ENCODE data around the gene CELSR1.
"Not testable (repeated sequence)": the region's sequence is repeated elsewhere in the genome, so short reads cannot be mapped to it uniquely, and the experiment has no call there.

The CELSR1 gene

GRCh38 chr22:46512039-46512370, 25.4 kb downstream of the CELSR1 start:
- H3K4me1 ChIP-seq (ENCODE audit: control insufficient read depth in 1 of 2, insufficient read depth in 2 of 2, low read length in 2 of 2) = no peaks in the 10 kb centered on the region
- H3K4me3 ChIP-seq (ENCODE audit: low read depth in 1 of 2, low read length in 2 of 2) = no peak overlapping the region
- H3K36me3 ChIP-seq (ENCODE audit: control insufficient read depth in 1 of 2, insufficient read depth in 2 of 2, low read length in 2 of 2) = no peaks in the 10 kb centered on the region
- no peak overlapping the region for H3K27ac ChIP-seq (ENCODE audit: low read length)
- no peaks in the 10 kb centered on the region for H3K9me3 ChIP-seq (ENCODE audit: control insufficient read depth in 1 of 2, low read length in 2 of 2)
- no peaks in the 10 kb centered on the region for H3K27me3 ChIP-seq (ENCODE audit: low read depth, low read length)

GRCh38 chr22:46511151-46512038, 26.0 kb downstream of the CELSR1 start:
- Histone ChIP-seq H3K9me3 (ENCODE audit: control insufficient read depth in 1 of 2, low read length in 2 of 2) (no peaks in the 10 kb centered on the region), H3K27ac (ENCODE audit: low read length) (no peak overlapping the region), H3K36me3 (ENCODE audit: control insufficient read depth in 1 of 2, insufficient read depth in 2 of 2, low read length in 2 of 2) (no peaks in the 10 kb centered on the region), H3K27me3 (ENCODE audit: low read depth, low read length) (no peaks in the 10 kb centered on the region), H3K4me1 (ENCODE audit: control insufficient read depth in 1 of 2, insufficient read depth in 2 of 2, low read length in 2 of 2) (no peaks in the 10 kb centered on the region), H3K4me3 (ENCODE audit: low read depth in 1 of 2, low read length in 2 of 2) (no peak overlapping the region)

GRCh38 chr22:46509416-46510089, 27.9 kb downstream of the CELSR1 start:
- Histone ChIP-seq H3K27ac (ENCODE audit: low read length) (no peak overlapping the region), H3K27me3 (ENCODE audit: low read depth, low read length) (no peaks in the 10 kb centered on the region), H3K4me1 (ENCODE audit: control insufficient read depth in 1 of 2, insufficient read depth in 2 of 2, low read length in 2 of 2) (no peaks in the 10 kb centered on the region), H3K9me3 (ENCODE audit: control insufficient read depth in 1 of 2, low read length in 2 of 2) (no peaks in the 10 kb centered on the region), H3K36me3 (ENCODE audit: control insufficient read depth in 1 of 2, insufficient read depth in 2 of 2, low read length in 2 of 2) (no peaks in the 10 kb centered on the region), H3K4me3 (ENCODE audit: low read depth in 1 of 2, low read length in 2 of 2) (no peak overlapping the region)

- no peak overlapping the region for H3K4me3 ChIP-seq (ENCODE audit: low read depth in 1 of 2, low read length in 2 of 2)
Measured at GRCh38 chr22:46508491-46508999, 28.9 kb downstream of the CELSR1 start.

GRCh38 chr22:46507451-46508425, 29.7 kb downstream of the CELSR1 start:
- H3K4me3 ChIP-seq (ENCODE audit: low read depth in 1 of 2, low read length in 2 of 2) = no peak overlapping the region
- no peaks in the 10 kb centered on the region for H3K27me3 ChIP-seq (ENCODE audit: low read depth, low read length)
- no peaks in the 10 kb centered on the region for H3K4me1 ChIP-seq (ENCODE audit: control insufficient read depth in 1 of 2, insufficient read depth in 2 of 2, low read length in 2 of 2)
- no peaks in the 10 kb centered on the region for H3K9me3 ChIP-seq (ENCODE audit: control insufficient read depth in 1 of 2, low read length in 2 of 2)
- no peak overlapping the region for H3K27ac ChIP-seq (ENCODE audit: low read length)
- H3K36me3 ChIP-seq (ENCODE audit: control insufficient read depth in 1 of 2, insufficient read depth in 2 of 2, low read length in 2 of 2) = no peaks in the 10 kb centered on the region

More at GRCh38 chr22:46508491-46508999, 28.9 kb downstream of the CELSR1 start:
- Histone ChIP-seq H3K9me3 (ENCODE audit: control insufficient read depth in 1 of 2, low read length in 2 of 2) (no peaks in the 10 kb centered on the region), H3K27ac (ENCODE audit: low read length) (no peak overlapping the region), H3K27me3 (ENCODE audit: low read depth, low read length) (no peaks in the 10 kb centered on the region), H3K36me3 (ENCODE audit: control insufficient read depth in 1 of 2, insufficient read depth in 2 of 2, low read length in 2 of 2) (no peaks in the 10 kb centered on the region), H3K4me1 (ENCODE audit: control insufficient read depth in 1 of 2, insufficient read depth in 2 of 2, low read length in 2 of 2) (no peaks in the 10 kb centered on the region)

- Histone ChIP-seq H3K27ac (ENCODE audit: low read length) (no peak overlapping the region), H3K9me3 (ENCODE audit: control insufficient read depth in 1 of 2, low read length in 2 of 2) (no peaks in the 10 kb centered on the region), H3K4me3 (ENCODE audit: low read depth in 1 of 2, low read length in 2 of 2) (no peak overlapping the region), H3K27me3 (ENCODE audit: low read depth, low read length) (no peaks in the 10 kb centered on the region), H3K4me1 (ENCODE audit: control insufficient read depth in 1 of 2, insufficient read depth in 2 of 2, low read length in 2 of 2) (no peaks in the 10 kb centered on the region), H3K36me3 (ENCODE audit: control insufficient read depth in 1 of 2, insufficient read depth in 2 of 2, low read length in 2 of 2) (no peaks in the 10 kb centered on the region)
Measured at GRCh38 chr22:46504584-46504983, 32.8 kb downstream of the CELSR1 start.

- Histone ChIP-seq H3K36me3 (ENCODE audit: control insufficient read depth in 1 of 2, insufficient read depth in 2 of 2, low read length in 2 of 2) (no peaks in the 10 kb centered on the region), H3K9me3 (ENCODE audit: control insufficient read depth in 1 of 2, low read length in 2 of 2) (no peaks in the 10 kb centered on the region), H3K4me3 (ENCODE audit: low read depth in 1 of 2, low read length in 2 of 2) (no peak overlapping the region), H3K27ac (ENCODE audit: low read length) (no peak overlapping the region), H3K27me3 (ENCODE audit: low read depth, low read length) (no peaks in the 10 kb centered on the region), H3K4me1 (ENCODE audit: control insufficient read depth in 1 of 2, insufficient read depth in 2 of 2, low read length in 2 of 2) (no peaks in the 10 kb centered on the region)
Measured at GRCh38 chr22:46502440-46503175, 34.8 kb downstream of the CELSR1 start.

- H3K27ac ChIP-seq (ENCODE audit: low read length) = no peak overlapping the region
- no peaks in the 10 kb centered on the region for H3K9me3 ChIP-seq (ENCODE audit: control insufficient read depth in 1 of 2, low read length in 2 of 2)
- H3K4me3 ChIP-seq (ENCODE audit: low read depth in 1 of 2, low read length in 2 of 2) = no peak overlapping the region
- no peaks in the 10 kb centered on the region for H3K36me3 ChIP-seq (ENCODE audit: control insufficient read depth in 1 of 2, insufficient read depth in 2 of 2, low read length in 2 of 2)
- H3K27me3 ChIP-seq (ENCODE audit: low read depth, low read length) = no peaks in the 10 kb centered on the region
- no peaks in the 10 kb centered on the region for H3K4me1 ChIP-seq (ENCODE audit: control insufficient read depth in 1 of 2, insufficient read depth in 2 of 2, low read length in 2 of 2)
Measured at GRCh38 chr22:46501701-46502100, 35.7 kb downstream of the CELSR1 start.

GRCh38 chr22:46501265-46501664, 36.2 kb downstream of the CELSR1 start:
- H3K36me3 ChIP-seq (ENCODE audit: control insufficient read depth in 1 of 2, insufficient read depth in 2 of 2, low read length in 2 of 2); H3K27ac ChIP-seq (ENCODE audit: low read length); H3K9me3 ChIP-seq (ENCODE audit: control insufficient read depth in 1 of 2, low read length in 2 of 2); H3K4me3 ChIP-seq (ENCODE audit: low read depth in 1 of 2, low read length in 2 of 2); H3K27me3 ChIP-seq (ENCODE audit: low read depth, low read length); H3K4me1 ChIP-seq (ENCODE audit: control insufficient read depth in 1 of 2, insufficient read depth in 2 of 2, low read length in 2 of 2): not testable (repeated sequence)

- H3K4me1 ChIP-seq (ENCODE audit: control insufficient read depth in 1 of 2, insufficient read depth in 2 of 2, low read length in 2 of 2) = no peaks in the 10 kb centered on the region
- no peak overlapping the region for H3K27ac ChIP-seq (ENCODE audit: low read length)
- no peak overlapping the region for H3K4me3 ChIP-seq (ENCODE audit: low read depth in 1 of 2, low read length in 2 of 2)
- no peaks in the 10 kb centered on the region for H3K9me3 ChIP-seq (ENCODE audit: control insufficient read depth in 1 of 2, low read length in 2 of 2)
- no peaks in the 10 kb centered on the region for H3K27me3 ChIP-seq (ENCODE audit: low read depth, low read length)
- H3K36me3 ChIP-seq (ENCODE audit: control insufficient read depth in 1 of 2, insufficient read depth in 2 of 2, low read length in 2 of 2) = no peaks in the 10 kb centered on the region
Measured at GRCh38 chr22:46500201-46500600, 37.2 kb downstream of the CELSR1 start.

All from muscle layer of duodenum (tissue), 2 donors.